ENCODE measurements around the gene METTL25B. TPM values are rescaled to one million over a fixed set of nuclear protein-coding genes. Genes with fewer than 3 reads are reported as not detected.

METTL25B gene
- total and polyA plus RNA-seq, 2 donors (not counting 1 experiment from before 2014, with no cell fraction given), result 78.3 to 81.1 TPM

DNA sequence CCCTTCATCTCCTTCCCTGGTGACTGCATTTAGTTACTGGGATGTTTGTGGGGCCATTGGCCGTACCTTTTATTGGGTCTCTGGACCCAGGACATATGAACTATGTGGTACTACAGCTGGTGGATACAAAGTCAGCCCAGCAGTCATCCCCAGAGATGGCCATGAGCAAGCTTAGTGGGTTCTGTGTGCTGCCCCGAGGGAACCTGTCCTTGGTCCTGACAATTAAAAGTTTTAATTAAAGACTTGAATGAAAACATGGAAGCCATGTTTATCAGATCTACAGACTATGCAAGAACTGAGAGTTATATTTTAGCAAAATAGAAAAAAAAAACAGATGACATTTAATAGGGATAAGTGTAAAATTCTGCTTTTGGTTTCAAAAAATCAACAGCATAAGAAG is 48.2 kb upstream of the METTL25B start:
- intact Hi-C loops (cut with micrococcal nuclease), result no loop called here
- Histone ChIP-seq H3K27ac (ENCODE audit: low read length in 2 of 2) (no peak overlapping the region), H2AFZ (ENCODE audit: insufficient read depth, low read depth, low read length, poor library complexity, severe bottlenecking) (no peak overlapping the region), H3K9me3 (ENCODE audit: control extremely low read depth in 1 of 3, control insufficient read depth in 2 of 3, insufficient read depth in 1 of 3, low read length in 2 of 3) (peaks cover 0 to 7% (median 0%) of the 10 kb centered on the region in 3 donors), H3K79me2 (ENCODE audit: control insufficient read depth, insufficient read depth, low read length) (no peaks in the 10 kb centered on the region), H3K9ac (ENCODE audit: low read length) (no peak overlapping the region), H3K4me3 (ENCODE audit: control extremely low read depth in 1 of 5, extremely low read depth in 1 of 5, insufficient read depth in 1 of 5, low read depth in 2 of 5, low read length in 4 of 5) (no peak overlapping the region), H3K4me2 (replicated peaks; ENCODE audit: low read depth, low read length, poor library complexity, severe bottlenecking) (no peak overlapping the region), H4K20me1 (ENCODE audit: control insufficient read depth, insufficient read depth, low read length, poor library complexity, severe bottlenecking) (no peaks in the 10 kb centered on the region), H3K36me3 (replicated peaks in 1 of 2; ENCODE audit: control extremely low read depth in 1 of 2, control insufficient read depth in 1 of 2, extremely low read depth in 1 of 2, insufficient read depth in 2 of 2, low read length in 1 of 2) (no peaks in the 10 kb centered on the region), H3K27me3 (replicated peaks in 1 of 4; ENCODE audit: control extremely low read depth in 1 of 4, control insufficient read depth in 3 of 4, insufficient read depth in 4 of 4, low read length in 3 of 4) (peaks cover 0 to 78% (median 43%) of the 10 kb centered on the region in 4 experiments), H3K4me1 (ENCODE audit: control insufficient read depth in 2 of 2, insufficient read depth in 2 of 2, low read length in 2 of 2) (peaks cover 25 to 48% of the 10 kb centered on the region in 2 donors)
- Mint-ChIP-seq H3K4me3 (no peak overlapping the region), H3K9me3 (ENCODE audit: insufficient read depth) (no peaks in the 10 kb centered on the region), H3K4me1 (peaks cover 38% of the 10 kb centered on the region), H3K27ac (no peak overlapping the region), H3K27me3 (peaks cover 56% of the 10 kb centered on the region)
- ChIA-PET POLR2A (no interaction called here), CTCF (interaction anchor here (0.7 to 8.5 kb wide), 6 partner anchors 10 to 1801 kb away, joined by 3 to 102 read pairs (median 28); no protein-coding TSS in a partner anchor)
- 61% methylated on average over 2 of the region's 2 CpGs for WGBS (ENCODE audit: insufficient coverage)
- ATAC-seq (ENCODE audit: low read depth), result no peak
- no peak for TF ChIP-seq EZH2 (IDR thresholded peaks at IDR 0.05; ENCODE audit: borderline replicate concordance, insufficient read depth, low read depth, low read length, poor library complexity, severe bottlenecking)
- TF ChIP-seq, protein P1, sequence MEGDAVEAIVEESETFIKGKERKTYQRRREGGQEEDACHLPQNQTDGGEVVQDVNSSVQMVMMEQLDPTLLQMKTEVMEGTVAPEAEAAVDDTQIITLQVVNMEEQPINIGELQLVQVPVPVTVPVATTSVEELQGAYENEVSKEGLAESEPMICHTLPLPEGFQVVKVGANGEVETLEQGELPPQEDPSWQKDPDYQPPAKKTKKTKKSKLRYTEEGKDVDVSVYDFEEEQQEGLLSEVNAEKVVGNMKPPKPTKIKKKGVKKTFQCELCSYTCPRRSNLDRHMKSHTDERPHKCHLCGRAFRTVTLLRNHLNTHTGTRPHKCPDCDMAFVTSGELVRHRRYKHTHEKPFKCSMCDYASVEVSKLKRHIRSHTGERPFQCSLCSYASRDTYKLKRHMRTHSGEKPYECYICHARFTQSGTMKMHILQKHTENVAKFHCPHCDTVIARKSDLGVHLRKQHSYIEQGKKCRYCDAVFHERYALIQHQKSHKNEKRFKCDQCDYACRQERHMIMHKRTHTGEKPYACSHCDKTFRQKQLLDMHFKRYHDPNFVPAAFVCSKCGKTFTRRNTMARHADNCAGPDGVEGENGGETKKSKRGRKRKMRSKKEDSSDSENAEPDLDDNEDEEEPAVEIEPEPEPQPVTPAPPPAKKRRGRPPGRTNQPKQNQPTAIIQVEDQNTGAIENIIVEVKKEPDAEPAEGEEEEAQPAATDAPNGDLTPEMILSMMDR (IDR thresholded peaks at IDR 0.05), result no peak
- no peak for DNase-seq

GRCh38 chr1:156681196-156681960 is 46.9 kb upstream of the METTL25B start:
- no peak overlapping the region for H3K9ac ChIP-seq (ENCODE audit: low read length)
- H3K4me3 ChIP-seq (ENCODE audit: control extremely low read depth in 1 of 5, extremely low read depth in 1 of 5, insufficient read depth in 1 of 5, low read depth in 2 of 5, low read length in 4 of 5), result no peak overlapping the region
- peaks cover 25 to 48% of the 10 kb centered on the region in 2 donors for H3K4me1 ChIP-seq (ENCODE audit: control insufficient read depth in 2 of 2, insufficient read depth in 2 of 2, low read length in 2 of 2)
- no peak overlapping the region for H2AFZ ChIP-seq (ENCODE audit: insufficient read depth, low read depth, low read length, poor library complexity, severe bottlenecking)
- no peaks in the 10 kb centered on the region for H3K79me2 ChIP-seq (ENCODE audit: control insufficient read depth, insufficient read depth, low read length)
- H3K27ac ChIP-seq (ENCODE audit: low read length in 2 of 2), result no peak overlapping the region
- ChIA-PET POLR2A (no interaction called here), CTCF (interaction anchor here (0.5 to 8.5 kb wide), 7 partner anchors 9 to 321 kb away, joined by 3 to 102 read pairs (median 3); no protein-coding TSS in a partner anchor)
- Mint-ChIP-seq H3K27ac (no peak overlapping the region), H3K4me1 (peaks cover 38% of the 10 kb centered on the region), H3K4me3 (no peak overlapping the region), H3K9me3 (ENCODE audit: insufficient read depth) (no peaks in the 10 kb centered on the region), H3K27me3 (peaks cover 57% of the 10 kb centered on the region)
- H3K36me3 ChIP-seq (replicated peaks in 1 of 2; ENCODE audit: control extremely low read depth in 1 of 2, control insufficient read depth in 1 of 2, extremely low read depth in 1 of 2, insufficient read depth in 2 of 2, low read length in 1 of 2), result no peaks in the 10 kb centered on the region
- 93% methylated on average over 3 of the region's 8 CpGs for WGBS (ENCODE audit: insufficient coverage)
- DNase-seq (no peak), ATAC-seq (ENCODE audit: low read depth) (no peak)
- intact Hi-C loops (cut with micrococcal nuclease), result no loop called here
- no peaks in the 10 kb centered on the region for H4K20me1 ChIP-seq (ENCODE audit: control insufficient read depth, insufficient read depth, low read length, poor library complexity, severe bottlenecking)
- H3K4me2 ChIP-seq (replicated peaks; ENCODE audit: low read depth, low read length, poor library complexity, severe bottlenecking), result no peak overlapping the region
- H3K27me3 ChIP-seq (replicated peaks in 1 of 4; ENCODE audit: control extremely low read depth in 1 of 4, control insufficient read depth in 3 of 4, insufficient read depth in 4 of 4, low read length in 3 of 4), result peaks cover 0 to 70% (median 40%) of the 10 kb centered on the region in 4 experiments
- H3K9me3 ChIP-seq (ENCODE audit: control extremely low read depth in 1 of 3, control insufficient read depth in 2 of 3, insufficient read depth in 1 of 3, low read length in 2 of 3), result peaks cover 0 to 7% (median 0%) of the 10 kb centered on the region in 3 donors
- no peak for TF ChIP-seq EZH2 (IDR thresholded peaks at IDR 0.05; ENCODE audit: borderline replicate concordance, insufficient read depth, low read depth, low read length, poor library complexity, severe bottlenecking)
- TF ChIP-seq, protein P1 (IDR thresholded peaks at IDR 0.05), result no peak

Data from B cell (primary cell).